ENCODE results near the gene RHOA. TPM values are rescaled to one million over a fixed set of nuclear protein-coding genes. Genes with fewer than 3 reads are reported as not detected.

Gene RHOA
- total and polyA plus RNA-seq, 10 of the 15 experiments (the other 5 are each of a cell fraction or from before 2014, with no cell fraction given), result 246 to 1,049 (median 515) TPM

DNA sequence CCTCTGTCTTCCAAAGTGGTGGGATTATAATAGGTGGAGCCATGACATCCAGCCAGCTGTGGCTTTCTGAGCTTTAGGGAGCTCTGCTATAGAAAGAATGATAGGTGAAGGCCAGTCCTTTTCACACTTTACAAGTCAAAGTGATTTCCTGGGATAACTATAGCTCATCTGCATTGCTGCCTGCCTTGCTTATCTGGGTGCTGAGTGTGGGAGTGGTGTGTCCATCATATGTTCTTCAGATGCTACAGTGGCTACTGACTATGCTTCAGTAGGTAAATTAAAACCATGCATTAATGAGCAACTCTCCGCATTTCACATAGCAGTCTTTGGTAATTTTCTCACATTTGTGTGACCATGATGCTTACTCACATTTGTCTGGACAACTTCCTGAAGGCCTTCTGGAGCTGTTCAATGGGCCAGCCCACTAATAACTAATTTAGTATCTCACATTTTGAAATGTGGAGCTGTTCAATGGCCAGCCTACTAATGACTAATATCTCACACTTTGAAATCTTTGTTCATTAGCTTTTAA, 23.4 kb downstream of the RHOA start:
- H4K20me1 ChIP-seq (ENCODE audit: control insufficient read depth, insufficient read depth), result peaks cover 8% of the 10 kb centered on the region; the same call in 1 of the 2 replicates
- peaks cover 2% of the 10 kb centered on the region for H3K9me3 ChIP-seq (replicated peaks; ENCODE audit: control insufficient read depth, insufficient read depth, low read length)
- H3K27me3 ChIP-seq (replicated peaks in 1 of 2; ENCODE audit: control insufficient read depth in 2 of 2, insufficient read depth in 2 of 2, low read length in 1 of 2), result no peaks in the 10 kb centered on the region
- POLR2A ChIA-PET, result interaction anchor here (0.7 to 1.1 kb wide), 3 partner anchors 9 to 29 kb away, joined by 3 to 5 read pairs (median 4); no protein-coding TSS in a partner anchor
- H3K9ac ChIP-seq (ENCODE audit: control insufficient read depth, insufficient read depth, low read length), result no peak overlapping the region
- 0% methylated on average over 1 of the region's 1 CpG for WGBS (ENCODE audit: insufficient coverage, insufficient replicate concordance, low lambda C conversion rate, missing lambda C conversion rate)
- H3K27ac ChIP-seq (ENCODE audit: control insufficient read depth, insufficient read depth), result no peak overlapping the region
- H3K4me2 ChIP-seq (ENCODE audit: control insufficient read depth, insufficient read depth), result no peak overlapping the region
- no peak overlapping the region for H3K4me3 ChIP-seq
- H3K36me3 ChIP-seq (ENCODE audit: control insufficient read depth in 2 of 2, insufficient read depth in 2 of 2, low read length in 1 of 2), result peaks cover 4 to 5% of the 10 kb centered on the region in 2 experiments; a peak in 2 of 4 replicates
- intact Hi-C loops (cut with micrococcal nuclease; ENCODE audit: unreplicated experiment) (no loop called here), in situ Hi-C loops (cut with MboI) (no loop called here)
- RAD21 ChIA-PET (ENCODE audit: unreplicated experiment), result interaction anchor here (1.3 kb wide), 1 partner anchor 55 kb away, joined by 4 read pairs; no protein-coding TSS in a partner anchor
- peaks cover 84% of the 10 kb centered on the region for H3K79me2 ChIP-seq (ENCODE audit: control insufficient read depth, insufficient read depth, low read length)
- TF ChIP-seq GATAD2B (conservative IDR thresholded peaks at IDR 0.05; ENCODE audit: low read depth) (no peak), NBN (IDR thresholded peaks at IDR 0.05) (no peak), NR2C1 (IDR thresholded peaks at IDR 0.05) (no peak), NKRF (conservative IDR thresholded peaks at IDR 0.05) (no peak), CBX5 (IDR thresholded peaks at IDR 0.05; ENCODE audit: low read depth) (no peak), CEBPB (IDR thresholded peaks at IDR 0.05; ENCODE audit: borderline replicate concordance in 1 of 2, low read depth in 2 of 2, low read length in 2 of 2) (no peak), CHD4 (IDR thresholded peaks at IDR 0.05) (no peak)
- FAIRE-seq (no peak), ATAC-seq (no peak), DNase-seq (ENCODE audit: low read depth, low spot score) (no peak)
- SMC1A ChIA-PET (ENCODE audit: uncharacterized antibody, unreplicated experiment), result interaction anchor here (1.1 to 2.5 kb wide), 6 partner anchors 9 to 48 kb away, joined by 3 to 5 read pairs (median 5); no protein-coding TSS in a partner anchor
- CTCF ChIA-PET, result interaction anchor here (0.8 kb wide), 1 partner anchor 13 kb away, joined by 3 read pairs; no protein-coding TSS in a partner anchor
- H3K4me1 ChIP-seq (ENCODE audit: control insufficient read depth, insufficient read depth, low read length), result peaks cover 6% of the 10 kb centered on the region
- no peak overlapping the region for H2AFZ ChIP-seq (ENCODE audit: control insufficient read depth, low read depth, low read length)
- TSS peak; percentile 22 for BruUV-seq (replicated peaks)
